GM23248 (cell line): ENCODE results near the gene MARCHF3. TPM values are rescaled to one million over a fixed set of nuclear protein-coding genes. Genes with fewer than 3 reads are reported as not detected.

Experiments used
- DNase-seq: peaks from one replicate; pipeline ENCODE4 v3.0.0-alpha.2; 2015
- H2AFZ ChIP-seq: fragments of 200-600 bp; sonication (generic); 2 replicates; pipeline ENCODE4 v1.6.1; 2016; ENCODE audit warnings: antibody characterized with exemption
- H3F3A ChIP-seq: fragments of 200-600 bp; sonication (generic); 2 replicates; pipeline ENCODE4 v1.6.1; 2016; ENCODE audit warnings: mild to moderate bottlenecking, antibody characterized with exemption, mixed run types; ENCODE audit not compliant: insufficient read depth
- H3K27ac ChIP-seq: fragments of 200-600 bp; sonication (generic); 2 replicates; pipeline ENCODE4 v1.5.1; 2016; ENCODE audit warnings: mild to moderate bottlenecking
- H3K27me3 ChIP-seq: fragments of 200-600 bp; sonication (generic); replicated peaks from 2 replicates; pipeline ENCODE4 v1.6.1; 2016; ENCODE audit warnings: mild to moderate bottlenecking; ENCODE audit not compliant: insufficient read depth
- H3K36me3 ChIP-seq: fragments of 200-600 bp; sonication (generic); 2 replicates; pipeline ENCODE4 v1.6.1; 2016; ENCODE audit warnings: low read depth, mild to moderate bottlenecking
- H3K4me1 ChIP-seq: fragments of 200-600 bp; sonication (generic); 2 replicates; pipeline ENCODE4 v1.6.1; 2016; ENCODE audit warnings: mild to moderate bottlenecking; ENCODE audit not compliant: insufficient read depth
- H3K4me2 ChIP-seq: fragments of 200-600 bp; sonication (generic); one replicate; pipeline ENCODE4 v1.6.1; 2016; ENCODE audit warnings: mild to moderate bottlenecking; ENCODE audit not compliant: unreplicated experiment
- H3K4me3 ChIP-seq: fragments of 200-600 bp; sonication (generic); 2 replicates; pipeline ENCODE4 v1.5.1; 2016; ENCODE audit warnings: mild to moderate bottlenecking
- H3K79me2 ChIP-seq: fragments of 200-600 bp; sonication (generic); 2 replicates; pipeline ENCODE4 v1.6.1; 2016; ENCODE audit warnings: mild to moderate bottlenecking; ENCODE audit not compliant: insufficient read depth
- H3K9ac ChIP-seq: fragments of 200-600 bp; sonication (generic); 2 replicates; pipeline ENCODE4 v1.6.1; 2016; ENCODE audit warnings: mild to moderate bottlenecking
- H3K9me2 ChIP-seq: fragments of 200-600 bp; sonication (generic); 2 replicates; pipeline ENCODE4 v1.6.1; 2016; ENCODE audit warnings: mixed run types, mild to moderate bottlenecking, moderate library complexity; ENCODE audit not compliant: insufficient read depth
- H3K9me3 ChIP-seq: fragments of 200-600 bp; sonication (generic); one replicate; pipeline ENCODE4 v1.6.1; 2017; ENCODE audit warnings: low read depth
- H4K20me1 ChIP-seq: fragments of 200-600 bp; sonication (generic); 2 replicates; pipeline ENCODE4 v1.6.0; 2016; ENCODE audit not compliant: insufficient read depth
- EZH2 ChIP-seq: fragments of 200-600 bp; sonication (generic); IDR thresholded peaks from 2 replicates; pipeline ENCODE4 v1.6.1; 2018; ENCODE audit warnings: antibody characterized with exemption, mild to moderate bottlenecking; ENCODE audit not compliant: insufficient read depth, poor library complexity, severe bottlenecking
- EZH2phosphoT487 ChIP-seq: fragments of 200-600 bp; sonication (generic); IDR thresholded peaks from 2 replicates; pipeline ENCODE4 v1.6.1; 2018; ENCODE audit warnings: antibody characterized with exemption, moderate library complexity, mild to moderate bottlenecking, low read depth; ENCODE audit not compliant: insufficient read depth
- WGBS, 2 experiments: methylation state at CpG; one replicate each; pipeline ENCODE4 v1.1.6; 2015 to 2017; ENCODE audit warnings: low lambda C conversion rate in 2 of 2, low coverage in 1 of 2; ENCODE audit errors: missing lambda C conversion rate in 2 of 2; 5-methylcytosine and 5-hydroxymethylcytosine counted together
- in situ Hi-C: fragments of 300-500 bp; cut with MboI; formaldehyde crosslinking; loops from 2 replicates; pipeline ENCODE4 v1.15.0; 2020
- polyA plus RNA-seq: library from polyadenylated mRNA; unstranded; fragments of >200 nt; fragmentation: Nextera tagmentation; extraction: Ambion mirVana; gene quantifications from 2 replicates; pipeline ENCODE4 v1.2.1, GENCODE V29; 2016
- total RNA-seq: library from RNA; depleted of rRNA; stranded (reverse); fragments of >200 nt; shearing (Covaris generic); gene quantifications from 2 replicates; pipeline ENCODE4 v1.2.3, GENCODE V29; 2014

Gene MARCHF3
- total and polyA plus RNA-seq, 2 experiments from 2014 or later: 3.8 to 5.8 TPM

- DNase-seq: no peak
- 0 out of 2 replicates have a peak, but pooled peaks cover 4% of the 10 kb centered on the region for H3K4me1 ChIP-seq
- no peak overlapping the region for H2AFZ ChIP-seq
- no peaks in the 10 kb centered on the region for H3K36me3 ChIP-seq
- no peak overlapping the region for H3K4me2 ChIP-seq
- H3K9ac ChIP-seq: no peak overlapping the region
- no peaks in the 10 kb centered on the region for H3K27me3 ChIP-seq
- TF ChIP-seq EZH2phosphoT487: no peak
- TF ChIP-seq EZH2: no peak
- H3K27ac ChIP-seq: no peak overlapping the region
- in situ Hi-C loops: no loop called here
- H3K9me2 ChIP-seq: no peaks in the 10 kb centered on the region
- H3K9me3 ChIP-seq: no peaks in the 10 kb centered on the region
- H3F3A ChIP-seq: no peaks in the 10 kb centered on the region
- H3K4me3 ChIP-seq: no peak overlapping the region
- WGBS, 2 experiments: 61 to 62% methylated on average over 11 of the region's 11 CpGs
- no peaks in the 10 kb centered on the region for H3K79me2 ChIP-seq
- no peaks in the 10 kb centered on the region for H4K20me1 ChIP-seq
Measured at GRCh38 chr5:126872561-126873354, 157.6 kb downstream of the MARCHF3 start.

- Histone ChIP-seq H3K9ac (no peak overlapping the region), H3K9me3 (no peaks in the 10 kb centered on the region), H3K4me3 (no peak overlapping the region), H3K27me3 (no peaks in the 10 kb centered on the region), H3F3A (no peaks in the 10 kb centered on the region), H2AFZ (no peak overlapping the region), H3K9me2 (no peaks in the 10 kb centered on the region), H3K4me1 (0 out of 2 replicates have a peak, but pooled peaks cover 4% of the 10 kb centered on the region), H4K20me1 (no peaks in the 10 kb centered on the region), H3K36me3 (no peaks in the 10 kb centered on the region), H3K27ac (no peak overlapping the region), H3K79me2 (no peaks in the 10 kb centered on the region), H3K4me2 (no peak overlapping the region)
- peak; percentile 40 for DNase-seq
- 93 to 98% methylated on average over 6 of the region's 6 CpGs for WGBS, 2 experiments
- in situ Hi-C loops: no loop called here
- TF ChIP-seq EZH2: no peak
- no peak for TF ChIP-seq EZH2phosphoT487
Measured at GRCh38 chr5:126871441-126871840, 158.9 kb downstream of the MARCHF3 start.

- Histone ChIP-seq H3F3A (0 out of 2 replicates have a peak, but pooled peaks cover 3% of the 10 kb centered on the region), H3K36me3 (no peaks in the 10 kb centered on the region), H3K9me2 (no peaks in the 10 kb centered on the region), H3K4me3 (peak overlapping the region; percentile 60), H2AFZ (peak overlapping the region; percentile 32), H3K4me2 (peak overlapping the region; percentile 82), H3K27ac (no peak overlapping the region), H3K27me3 (no peaks in the 10 kb centered on the region), H3K79me2 (no peaks in the 10 kb centered on the region), H4K20me1 (no peaks in the 10 kb centered on the region), H3K4me1 (peaks cover 13% of the 10 kb centered on the region), H3K9me3 (no peaks in the 10 kb centered on the region), H3K9ac (no peak overlapping the region)
- no peak for TF ChIP-seq EZH2phosphoT487
- no peak for TF ChIP-seq EZH2
- in situ Hi-C loops: no loop called here
- 16% methylated on average over 22 of the region's 22 CpGs for WGBS, 2 experiments
- DNase-seq: peak; percentile 72
Measured at GRCh38 chr5:126869005-126869451, 161.3 kb downstream of the MARCHF3 start.

- no peaks in the 10 kb centered on the region for H3K36me3 ChIP-seq
- no peak overlapping the region; the same call in 1 of the 2 replicates for H3K4me3 ChIP-seq
- H3F3A ChIP-seq: 0 out of 2 replicates have a peak, but pooled peaks cover 3% of the 10 kb centered on the region
- H2AFZ ChIP-seq: no peak overlapping the region
- no peak overlapping the region for H3K27ac ChIP-seq
- TF ChIP-seq EZH2 (no peak), EZH2phosphoT487 (no peak)
- in situ Hi-C loops: no loop called here
- H3K79me2 ChIP-seq: no peaks in the 10 kb centered on the region
- no peaks in the 10 kb centered on the region for H3K9me2 ChIP-seq
- H3K27me3 ChIP-seq: no peaks in the 10 kb centered on the region
- H3K9ac ChIP-seq: no peak overlapping the region
- H3K9me3 ChIP-seq: no peaks in the 10 kb centered on the region
- peak overlapping the region; percentile 82 for H3K4me2 ChIP-seq
- no peaks in the 10 kb centered on the region for H4K20me1 ChIP-seq
- DNase-seq: no peak
- H3K4me1 ChIP-seq: peaks cover 13% of the 10 kb centered on the region
- 79 to 87% methylated on average over 11 of the region's 11 CpGs for WGBS, 2 experiments
Measured at GRCh38 chr5:126868338-126869004, 161.9 kb downstream of the MARCHF3 start.
